IMR-90 (cell line): ENCODE results near the gene RXFP2. TPM values are rescaled to one million over a fixed set of nuclear protein-coding genes. Genes with fewer than 3 reads are reported as not detected.

Experiments used
- ATAC-seq: fragments of 200-7000 bp; cut with Tn5 transposase; 2 replicates; pipeline ENCODE4 v1.9.1; 2020; ENCODE audit warnings: low read depth, mild to moderate bottlenecking, moderate library complexity
- BruUV-seq: library from RNA; stranded (reverse); fragments of 400-500 nt; replicated peaks from 2 replicates; lab custom pipeline; 2021; lab: Mats Ljungman, UMichigan
- CTCF ChIA-PET: fragments of 300-600 bp; formaldehyde crosslinking; extraction: SDS; loops from one replicate; lab custom pipeline; 2021; ENCODE audit warnings: antibody characterized with exemption; lab: Yijun Ruan, JAX
- POLR2A ChIA-PET: fragments of 300-600 bp; sonication (Branson Sonifier 250); formaldehyde crosslinking; loops from one replicate; lab custom pipeline; 2022; ENCODE audit warnings: antibody characterized with exemption; ENCODE audit not compliant: unreplicated experiment; lab: Charles Lee
- DNase-seq: peaks from one replicate; pipeline ENCODE4 v3.0.0; 2013
- H2AFZ ChIP-seq: replicated peaks from 2 replicates; pipeline ENCODE3; 2013; ENCODE audit warnings: low read length, mild to moderate bottlenecking; ENCODE audit not compliant: poor library complexity
- H2AK5ac ChIP-seq: 2 replicates; pipeline ENCODE4 v1.6.1; 2013; ENCODE audit warnings: low read depth, low read length, inconsistent platforms
- H2AK9ac ChIP-seq: replicated peaks from 2 replicates; pipeline ENCODE3; 2013; ENCODE audit warnings: mild to moderate bottlenecking, low read depth, low read length, moderate library complexity; ENCODE audit not compliant: poor library complexity
- H2BK120ac ChIP-seq: 2 replicates; pipeline ENCODE4 v1.6.1; 2013; ENCODE audit warnings: low read depth, low read length, inconsistent platforms
- H2BK15ac ChIP-seq: 3 replicates; pipeline ENCODE4 v1.6.1; 2013; ENCODE audit warnings: low read depth, low read length, inconsistent platforms
- H2BK20ac ChIP-seq: 2 replicates; pipeline ENCODE4 v1.6.1; 2013; ENCODE audit warnings: low read depth, mild to moderate bottlenecking, inconsistent platforms, low read length, moderate library complexity
- H2BK5ac ChIP-seq: 2 replicates; pipeline ENCODE4 v1.6.1; 2013; ENCODE audit warnings: mild to moderate bottlenecking, low read depth, low read length, inconsistent platforms; ENCODE audit not compliant: poor library complexity, severe bottlenecking
- H3K14ac ChIP-seq: replicated peaks from 2 replicates; pipeline ENCODE4 v1.6.1; 2013; ENCODE audit warnings: low read depth, low read length, inconsistent platforms
- H3K18ac ChIP-seq: 2 replicates; pipeline ENCODE4 v1.6.1; 2013; ENCODE audit warnings: low read depth, low read length, control low read depth
- H3K23ac ChIP-seq: 2 replicates; pipeline ENCODE4 v1.6.1; 2013; ENCODE audit warnings: low read depth, low read length, inconsistent platforms
- H3K27ac ChIP-seq: 2 replicates; pipeline ENCODE4 v1.5.1; 2013; ENCODE audit warnings: mild to moderate bottlenecking, control low read depth, low read length; ENCODE audit not compliant: insufficient read depth
- H3K27me3 ChIP-seq: 2 replicates; pipeline ENCODE4 v1.6.1; 2013; ENCODE audit warnings: low read length; ENCODE audit not compliant: control insufficient read depth, insufficient read depth
- H3K36me3 ChIP-seq: 2 replicates; pipeline ENCODE4 v1.6.1; 2013; ENCODE audit warnings: low read length, mixed read lengths; ENCODE audit not compliant: control insufficient read depth, insufficient read depth
- H3K4ac ChIP-seq: 2 replicates; pipeline ENCODE4 v1.6.1; 2013; ENCODE audit warnings: low read depth, low read length, inconsistent platforms
- H3K4me1 ChIP-seq: 2 replicates; pipeline ENCODE4 v1.6.1; 2013; ENCODE audit warnings: low read length, mixed read lengths; ENCODE audit not compliant: control insufficient read depth, insufficient read depth
- H3K4me2 ChIP-seq: 2 replicates; pipeline ENCODE4 v1.6.1; 2013; ENCODE audit warnings: low read depth, mild to moderate bottlenecking, control low read depth, low read length, moderate library complexity
- H3K4me3 ChIP-seq: 2 replicates; pipeline ENCODE4 v1.5.1; 2013; ENCODE audit warnings: low read depth, mild to moderate bottlenecking, control low read depth, low read length, moderate library complexity; ENCODE audit not compliant: insufficient read depth
- H3K56ac ChIP-seq: 2 replicates; pipeline ENCODE4 v1.6.1; 2013; ENCODE audit warnings: low read length, inconsistent platforms; ENCODE audit not compliant: insufficient read depth; ENCODE audit errors: extremely low read depth
- H3K79me1 ChIP-seq, 2 experiments: 2 replicates each; pipeline ENCODE4 v1.6.1; 2013; ENCODE audit warnings: low read length in 2 of 2, inconsistent platforms in 1 of 2, low read depth in 1 of 2
- H3K9ac ChIP-seq: 2 replicates; pipeline ENCODE4 v1.6.1; 2013; ENCODE audit warnings: low read depth, low read length, control low read depth
- H3K9me1 ChIP-seq: 2 replicates; pipeline ENCODE4 v1.6.1; 2013; ENCODE audit warnings: low read length, inconsistent platforms; ENCODE audit not compliant: insufficient read depth
- H3K9me3 ChIP-seq: 2 replicates; pipeline ENCODE4 v1.6.1; 2013; ENCODE audit warnings: low read length; ENCODE audit not compliant: control insufficient read depth, insufficient read depth
- H4K20me1 ChIP-seq: 2 replicates; pipeline ENCODE4 v1.6.1; 2013; ENCODE audit warnings: low read length, inconsistent platforms; ENCODE audit not compliant: insufficient read depth
- H4K5ac ChIP-seq: 2 replicates; pipeline ENCODE4 v1.6.1; 2013; ENCODE audit warnings: mild to moderate bottlenecking, low read depth, low read length, control low read depth
- H4K8ac ChIP-seq, 2 experiments: 2 replicates each; pipeline ENCODE4 v1.6.1; 2013; ENCODE audit warnings: low read depth in 2 of 2, low read length in 2 of 2, control low read depth in 1 of 2, inconsistent platforms in 1 of 2
- H4K91ac ChIP-seq: 2 replicates; pipeline ENCODE4 v1.6.1; 2013; ENCODE audit warnings: low read depth, low read length, inconsistent platforms; ENCODE audit not compliant: insufficient read depth
- BHLHE40 ChIP-seq: fragments of 150-350 bp; IDR thresholded peaks from 2 replicates; pipeline ENCODE4 v1.6.1; 2016; ENCODE audit warnings: mild to moderate bottlenecking, low read depth, low read length
- CEBPB ChIP-seq: IDR thresholded peaks from 2 replicates; pipeline ENCODE4 v1.6.1; 2012; ENCODE audit warnings: low read depth, low read length, improper control_type of control experiment
- CHD1 ChIP-seq: IDR thresholded peaks from 2 replicates; pipeline ENCODE4 v1.6.1; 2012; ENCODE audit warnings: low read depth, low read length, improper control_type of control experiment
- NFE2L2 ChIP-seq: fragments of 150-350 bp; IDR thresholded peaks from 2 replicates; pipeline ENCODE4 v1.6.1; 2016; ENCODE audit warnings: low read depth, mild to moderate bottlenecking, low read length
- POLR2A ChIP-seq: IDR thresholded peaks from 2 replicates; pipeline ENCODE4 v1.6.1; 2012; ENCODE audit warnings: mild to moderate bottlenecking, low read depth, low read length
- WGBS, 2 experiments: methylation state at CpG; one replicate each; pipeline versions ENCODE4 v1.1.5 to v1.1.7; 2013; ENCODE audit warnings: missing lambda C conversion rate in 2 of 2; ENCODE audit not compliant: insufficient read length in 1 of 2; ENCODE audit errors: extremely low coverage in 2 of 2; 5-methylcytosine and 5-hydroxymethylcytosine counted together
- dilution Hi-C: fragments of 300-500 bp; cut with HindIII; formaldehyde crosslinking; loops from one replicate; pipeline ENCODE4 v1.14.3; 2018; ENCODE audit warnings: low sequenced_read_pairs; ENCODE audit not compliant: unreplicated experiment
- in situ Hi-C: fragments of 300-500 bp; cut with MboI; formaldehyde crosslinking; loops from 3 replicates; pipeline ENCODE4 v1.14.3; 2019; ENCODE audit warnings: low sequenced_read_pairs, inconsistent platforms, mixed read lengths
- intact Hi-C: fragments of 100-400 bp; cut with micrococcal nuclease; formaldehyde crosslinking; loops from 2 replicates; pipeline ENCODE4 v1.10.0; 2022
- polyA plus RNA-seq, 3 experiments: library from polyadenylated mRNA; depleted of rRNA; stranded (reverse); fragments of >200 nt; gene quantifications; 2 replicates each; pipeline ENCODE4 v1.2.3, GENCODE V29; 2012; ENCODE audit warnings: low replicate concordance in 1 of 3
- total RNA-seq: library from RNA; depleted of rRNA; stranded (reverse); fragments of >200 nt; gene quantifications from 2 replicates; pipeline ENCODE4 v1.2.3, GENCODE V29; 2012

The RXFP2 gene
- total and polyA plus RNA-seq, 2 of the 4 experiments (the other 2 are of a cell fraction): not detected

DNA sequence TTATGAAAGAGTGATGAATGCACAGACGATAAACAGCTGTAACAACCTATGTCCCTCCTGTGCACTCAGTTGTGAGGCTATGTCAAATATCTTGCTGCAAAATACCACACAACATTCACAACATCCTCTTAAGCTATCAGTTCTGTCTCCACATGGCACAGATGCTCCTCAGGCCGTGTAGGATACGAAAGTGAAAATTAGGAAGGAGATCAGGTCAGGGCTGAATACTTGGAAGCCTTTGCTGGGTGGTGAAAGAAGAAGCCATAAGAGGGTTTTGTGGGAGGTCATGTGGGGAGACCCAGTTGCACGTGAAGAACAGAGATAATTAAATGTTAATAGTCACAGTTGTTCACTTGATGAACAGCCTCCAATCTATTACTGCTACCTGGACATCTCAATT, 58.9 kb downstream of the RXFP2 start:
- no CpG with 5 or more reads among the region's 4 CpGs for WGBS, 2 experiments
- Histone ChIP-seq H2AK5ac (no peak overlapping the region), H4K8ac (no peak overlapping the region), H3K4me1 (no peaks in the 10 kb centered on the region), H4K20me1 (no peaks in the 10 kb centered on the region), H3K14ac (no peak overlapping the region), H3K9ac (no peak overlapping the region), H4K5ac (no peak overlapping the region), H2BK20ac (no peak overlapping the region), H3K36me3 (no peaks in the 10 kb centered on the region), H2BK120ac (no peak overlapping the region), H3K4ac (no peak overlapping the region), H3K23ac (no peak overlapping the region), H3K27me3 (peaks cover 11% of the 10 kb centered on the region), H3K4me3 (no peak overlapping the region), H3K9me3 (peaks cover 3% of the 10 kb centered on the region; the same call in 1 of the 2 replicates), H2BK5ac (no peak overlapping the region), H2AFZ (no peak overlapping the region), H3K9me1 (peaks cover 4% of the 10 kb centered on the region; the same call in 1 of the 2 replicates), H3K79me1 (no peaks in the 10 kb centered on the region), H2BK15ac (no peak overlapping the region), H3K18ac (no peak overlapping the region), H3K56ac (no peak overlapping the region), H3K27ac (no peak overlapping the region), H4K91ac (no peak overlapping the region), H2AK9ac (no peak overlapping the region), H3K4me2 (no peak overlapping the region)
- BruUV-seq: no TSS peak
- no peak for DNase-seq
- no peak for ATAC-seq
- intact Hi-C loops (no loop called here), in situ Hi-C loops (loop anchor here (5.0 kb wide), 2 partner anchors 266 to 366 kb away; no protein-coding TSS in a partner anchor), dilution Hi-C loops (no loop called here)
- ChIA-PET CTCF (interaction anchor here (1.0 to 1.4 kb wide), 2 partner anchors 73 to 260 kb away, joined by 4 to 6 read pairs; no protein-coding TSS in a partner anchor), POLR2A (no interaction called here)
- TF ChIP-seq POLR2A (no peak), CEBPB (no peak), NFE2L2 (no peak), BHLHE40 (no peak), CHD1 (no peak)
